ENCODE results near the gene FBXO47. TPM values are rescaled to one million over a fixed set of nuclear protein-coding genes. Genes with fewer than 3 reads are reported as not detected.

The FBXO47 gene
- total and polyA plus RNA-seq, 2 donors (not counting 3 experiments of a cell fraction or from before 2014, with no cell fraction given) = not detected

DNA sequence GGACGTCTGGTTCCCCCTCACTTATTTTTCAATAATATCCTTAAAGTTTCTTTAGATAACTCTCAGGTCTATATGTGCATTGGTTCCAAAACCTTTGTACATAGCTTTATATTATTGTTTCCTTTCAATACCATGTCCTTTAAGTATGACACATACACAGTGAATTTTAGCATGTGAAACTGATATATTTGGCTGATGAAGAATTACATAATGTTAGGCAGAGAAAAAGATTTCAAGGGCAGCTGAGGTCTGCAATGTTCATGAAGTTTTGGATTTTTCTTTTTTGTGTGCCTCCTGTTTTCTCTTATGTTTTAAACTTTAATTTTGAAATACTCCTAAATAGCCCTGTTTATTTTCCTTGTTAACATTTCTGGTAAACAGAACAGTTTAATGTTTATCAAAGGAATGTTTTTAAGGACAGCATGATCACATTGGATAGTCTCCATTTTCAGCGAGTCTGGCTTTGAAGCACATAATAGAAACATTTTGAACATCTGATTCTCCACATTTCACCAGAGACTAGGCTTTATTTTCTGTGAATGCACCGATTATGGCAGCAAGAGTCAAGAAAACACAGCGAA is 32.9 kb upstream of the FBXO47 start:
- Histone ChIP-seq H3K9me3 (replicated peaks; ENCODE audit: control insufficient read depth, insufficient read depth, low read length) (peaks cover 2% of the 10 kb centered on the region), H3K79me2 (ENCODE audit: control insufficient read depth, insufficient read depth, low read length) (no peaks in the 10 kb centered on the region), H3K9me1 (replicated peaks; ENCODE audit: control insufficient read depth, extremely low read depth, insufficient read depth, low read length) (no peaks in the 10 kb centered on the region), H4K20me1 (replicated peaks; ENCODE audit: control insufficient read depth, extremely low read depth, insufficient read depth, low read length) (no peaks in the 10 kb centered on the region), H3K4me3 (replicated peaks in 1 of 3; ENCODE audit: insufficient read depth in 1 of 3, low read depth in 1 of 3, low read length in 3 of 3) (no peak overlapping the region), H3K27me3 (ENCODE audit: control insufficient read depth in 2 of 2, insufficient read depth in 2 of 2, low read length in 2 of 2) (no peaks in the 10 kb centered on the region), H3K4me1 (ENCODE audit: control insufficient read depth, extremely low read depth, insufficient read depth, low read length) (peaks cover 11% of the 10 kb centered on the region), H3K27ac (ENCODE audit: insufficient read depth, low read depth, low read length) (no peak overlapping the region), H3K4me2 (ENCODE audit: insufficient read depth, low read length) (no peak overlapping the region), H2AFZ (ENCODE audit: low read depth, low read length) (no peak overlapping the region), H3K36me3 (ENCODE audit: control insufficient read depth in 2 of 2, extremely low read depth in 1 of 2, insufficient read depth in 2 of 2, low read length in 2 of 2) (no peaks in the 10 kb centered on the region), H3K9ac (replicated peaks; ENCODE audit: extremely low read depth, insufficient read depth, low read length) (no peak overlapping the region)
- TF ChIP-seq, protein P1, sequence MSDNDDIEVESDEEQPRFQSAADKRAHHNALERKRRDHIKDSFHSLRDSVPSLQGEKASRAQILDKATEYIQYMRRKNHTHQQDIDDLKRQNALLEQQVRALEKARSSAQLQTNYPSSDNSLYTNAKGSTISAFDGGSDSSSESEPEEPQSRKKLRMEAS (IDR thresholded peaks at IDR 0.05; ENCODE audit: insufficient read depth, insufficient read length) = no peak
- no peak for TF ChIP-seq FOS (IDR thresholded peaks at IDR 0.05; ENCODE audit: borderline replicate concordance, insufficient read depth, low read length)
- TF ChIP-seq EZH2 (IDR thresholded peaks at IDR 0.05; ENCODE audit: borderline replicate concordance, low read depth, low read length, severe bottlenecking) = no peak
- no peak for TF ChIP-seq JUN (IDR thresholded peaks at IDR 0.05; ENCODE audit: borderline replicate concordance, insufficient read depth, insufficient read length, low read depth)
- TF ChIP-seq MYC (IDR thresholded peaks at IDR 0.05; ENCODE audit: low read depth, low read length) = no peak
- no peak for TF ChIP-seq POLR2AphosphoS5 (IDR thresholded peaks at IDR 0.05; ENCODE audit: insufficient read depth, low read depth, low read length)
- no peak for TF ChIP-seq GATA2 (IDR thresholded peaks at IDR 0.05; ENCODE audit: insufficient read depth, insufficient read length, low read depth, low read length)
- TF ChIP-seq POLR2A (IDR thresholded peaks at IDR 0.05; ENCODE audit: low read depth, low read length) = no peak
- TF ChIP-seq CTCF (IDR thresholded peaks at IDR 0.05; ENCODE audit: extremely low read depth in 1 of 2, insufficient read depth in 1 of 2, low read depth in 1 of 2, low read length in 2 of 2) = no peak
- ChIA-PET POLR2A (no interaction called here), CTCF (interaction anchor here (0.9 to 3.7 kb wide), 2 partner anchors 17 to 40 kb away, joined by 3 to 22 read pairs; no protein-coding TSS in a partner anchor)
- dilution Hi-C loops (cut with MboI; ENCODE audit: extremely low pct_ligation_motif_present, low sequenced_read_pairs) (no loop called here), intact Hi-C loops (cut with micrococcal nuclease) (loop anchor here (5.0 kb wide), 1 partner anchor 57 kb away; no protein-coding TSS in a partner anchor)
- no TSS peak for BruUV-seq (replicated peaks)
- FAIRE-seq (no peak), DNase-seq (ENCODE audit: low read depth, low spot score) (no peak)

Data from endothelial cell of umbilical vein (primary cell).